Measurements from ENCODE around the gene TCAIM.
A peak's percentile ranks its signal among the peaks of the same experiment; 100 is the strongest.
"Not testable (repeated sequence)": the region's sequence is repeated elsewhere in the genome, so short reads cannot be mapped to it uniquely, and the experiment has no call there.

TCAIM gene

GRCh38 chr3:44326019-44326418 is 12.5 kb upstream of the TCAIM start:
- Histone ChIP-seq H3K27ac (ENCODE audit: low read length) (no peak overlapping the region), H3K4me3 (ENCODE audit: low read length) (no peak overlapping the region), H3K27me3 (ENCODE audit: control insufficient read depth, insufficient read depth, low read length) (no peaks in the 10 kb centered on the region), H3K9me3 (ENCODE audit: control insufficient read depth, low read depth, low read length) (no peaks in the 10 kb centered on the region), H3K9ac (ENCODE audit: low read length) (no peak overlapping the region), H3K36me3 (ENCODE audit: control insufficient read depth, low read depth, low read length) (no peaks in the 10 kb centered on the region), H3K4me1 (ENCODE audit: control insufficient read depth, low read depth, low read length) (no peaks in the 10 kb centered on the region)

DNA sequence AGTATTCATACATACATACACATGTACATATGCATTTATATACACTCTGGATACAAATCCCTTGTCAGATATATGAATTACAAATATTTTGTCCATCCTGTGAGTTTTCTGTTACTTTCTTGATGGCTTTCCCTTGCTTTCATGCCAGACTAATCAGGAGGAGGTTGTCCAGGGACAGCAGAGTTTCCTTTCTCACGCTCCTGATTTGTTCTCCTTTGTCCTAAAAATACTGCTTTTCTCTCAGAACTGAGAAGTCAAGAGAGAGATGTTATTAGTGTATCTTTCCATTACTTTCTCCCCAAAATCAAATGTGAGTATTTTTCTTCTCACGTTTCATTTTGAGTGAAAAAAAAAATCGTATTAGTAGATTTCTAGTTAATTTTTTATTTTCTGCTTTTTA is 12.1 kb upstream of the TCAIM start:
- Histone ChIP-seq H3K27ac (ENCODE audit: low read length) (no peak overlapping the region), H3K9me3 (ENCODE audit: control insufficient read depth, low read depth, low read length) (no peaks in the 10 kb centered on the region), H3K9ac (ENCODE audit: low read length) (no peak overlapping the region), H3K36me3 (ENCODE audit: control insufficient read depth, low read depth, low read length) (no peaks in the 10 kb centered on the region), H3K4me1 (ENCODE audit: control insufficient read depth, low read depth, low read length) (no peaks in the 10 kb centered on the region), H3K4me3 (ENCODE audit: low read length) (no peak overlapping the region), H3K27me3 (ENCODE audit: control insufficient read depth, insufficient read depth, low read length) (no peaks in the 10 kb centered on the region)

GRCh38 chr3:44329946-44330345 is 8.6 kb upstream of the TCAIM start:
- H3K27ac ChIP-seq (ENCODE audit: low read length), result no peak overlapping the region
- no peaks in the 10 kb centered on the region for H3K9me3 ChIP-seq (ENCODE audit: control insufficient read depth, low read depth, low read length)
- no peaks in the 10 kb centered on the region for H3K4me1 ChIP-seq (ENCODE audit: control insufficient read depth, low read depth, low read length)
- H3K4me3 ChIP-seq (ENCODE audit: low read length), result no peak overlapping the region
- no peak overlapping the region for H3K9ac ChIP-seq (ENCODE audit: low read length)
- H3K36me3 ChIP-seq (ENCODE audit: control insufficient read depth, low read depth, low read length), result no peaks in the 10 kb centered on the region
- H3K27me3 ChIP-seq (ENCODE audit: control insufficient read depth, insufficient read depth, low read length), result no peaks in the 10 kb centered on the region

- Histone ChIP-seq H3K4me3 (ENCODE audit: low read length) (no peak overlapping the region), H3K4me1 (ENCODE audit: control insufficient read depth, low read depth, low read length) (no peaks in the 10 kb centered on the region), H3K36me3 (ENCODE audit: control insufficient read depth, low read depth, low read length) (no peaks in the 10 kb centered on the region), H3K27ac (ENCODE audit: low read length) (no peak overlapping the region), H3K27me3 (ENCODE audit: control insufficient read depth, insufficient read depth, low read length) (no peaks in the 10 kb centered on the region), H3K9me3 (ENCODE audit: control insufficient read depth, low read depth, low read length) (no peaks in the 10 kb centered on the region), H3K9ac (ENCODE audit: low read length) (no peak overlapping the region)
Observed at GRCh38 chr3:44330444-44330843, 8.1 kb upstream of the TCAIM start.

DNA sequence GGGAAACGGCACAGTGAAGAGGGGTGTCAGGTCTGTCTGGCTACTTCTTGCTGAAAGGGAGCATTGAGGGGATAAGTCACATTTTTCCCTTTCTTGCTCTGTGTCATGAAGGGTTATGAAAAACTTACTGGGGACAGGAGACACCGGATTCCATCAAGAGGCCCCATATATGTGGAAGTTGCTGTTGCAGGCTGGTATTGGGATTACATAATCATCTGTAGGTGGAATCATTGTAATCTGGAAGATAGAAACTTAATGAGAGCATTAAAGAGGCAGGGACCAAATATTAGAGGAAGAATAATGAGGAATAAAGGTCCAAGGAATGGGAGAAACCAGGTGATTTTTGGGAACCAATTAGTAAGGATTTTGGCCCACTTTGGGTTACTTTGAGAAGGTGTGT is 4.2 kb upstream of the TCAIM start:
- peaks cover 7% of the 10 kb centered on the region for H3K4me1 ChIP-seq (ENCODE audit: control insufficient read depth, low read depth, low read length)
- no peak overlapping the region for H3K4me3 ChIP-seq (ENCODE audit: low read length)
- H3K27ac ChIP-seq (ENCODE audit: low read length), result no peak overlapping the region
- no peak overlapping the region for H3K9ac ChIP-seq (ENCODE audit: low read length)
- no peaks in the 10 kb centered on the region for H3K27me3 ChIP-seq (ENCODE audit: control insufficient read depth, insufficient read depth, low read length)
- no peaks in the 10 kb centered on the region for H3K36me3 ChIP-seq (ENCODE audit: control insufficient read depth, low read depth, low read length)
- no peaks in the 10 kb centered on the region for H3K9me3 ChIP-seq (ENCODE audit: control insufficient read depth, low read depth, low read length)

DNA sequence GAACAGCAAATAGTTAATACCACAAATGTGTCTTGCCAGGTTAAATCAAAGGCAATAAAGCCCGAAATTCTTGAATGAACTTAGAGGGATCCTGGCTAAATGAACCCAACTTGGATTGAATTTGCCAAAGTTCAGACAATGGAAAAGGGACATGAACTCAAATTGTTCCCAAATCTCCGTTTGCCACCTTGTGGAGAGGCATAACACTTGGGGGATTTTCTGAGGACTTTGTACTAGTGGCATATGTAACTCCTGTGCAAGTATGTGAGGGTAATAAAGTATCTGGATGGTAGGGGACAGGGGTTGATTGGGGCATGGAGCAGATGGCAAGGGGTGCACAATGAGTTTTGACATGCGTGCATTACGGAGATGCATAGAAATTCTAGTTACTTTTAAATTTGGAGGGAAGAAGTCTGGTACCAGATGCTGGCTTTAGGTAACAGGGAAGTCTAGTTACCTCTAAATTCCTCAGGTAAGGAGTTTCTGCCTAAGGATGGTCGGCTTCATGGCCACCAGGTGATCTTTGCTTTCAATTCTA is 1.2 kb upstream of the TCAIM start:
- Histone ChIP-seq H3K27ac (ENCODE audit: low read length) (no peak overlapping the region), H3K9ac (ENCODE audit: low read length) (peak overlapping the region; percentile 76), H3K9me3 (ENCODE audit: control insufficient read depth, low read depth, low read length) (no peaks in the 10 kb centered on the region), H3K4me3 (ENCODE audit: low read length) (peak overlapping the region; percentile 89), H3K27me3 (ENCODE audit: control insufficient read depth, insufficient read depth, low read length) (no peaks in the 10 kb centered on the region), H3K36me3 (ENCODE audit: control insufficient read depth, low read depth, low read length) (no peaks in the 10 kb centered on the region), H3K4me1 (ENCODE audit: control insufficient read depth, low read depth, low read length) (peaks cover 16% of the 10 kb centered on the region)

- no peaks in the 10 kb centered on the region for H3K9me3 ChIP-seq (ENCODE audit: control insufficient read depth, low read depth, low read length)
- peaks cover 16% of the 10 kb centered on the region for H3K4me1 ChIP-seq (ENCODE audit: control insufficient read depth, low read depth, low read length)
- no peaks in the 10 kb centered on the region for H3K36me3 ChIP-seq (ENCODE audit: control insufficient read depth, low read depth, low read length)
- no peaks in the 10 kb centered on the region for H3K27me3 ChIP-seq (ENCODE audit: control insufficient read depth, insufficient read depth, low read length)
- H3K9ac ChIP-seq (ENCODE audit: low read length), result peak overlapping the region; percentile 76
- H3K27ac ChIP-seq (ENCODE audit: low read length), result peak overlapping the region; percentile 49
- peak overlapping the region; percentile 89 for H3K4me3 ChIP-seq (ENCODE audit: low read length)
Observed at GRCh38 chr3:44338828-44339127, 212 bp downstream of the TCAIM start.

DNA sequence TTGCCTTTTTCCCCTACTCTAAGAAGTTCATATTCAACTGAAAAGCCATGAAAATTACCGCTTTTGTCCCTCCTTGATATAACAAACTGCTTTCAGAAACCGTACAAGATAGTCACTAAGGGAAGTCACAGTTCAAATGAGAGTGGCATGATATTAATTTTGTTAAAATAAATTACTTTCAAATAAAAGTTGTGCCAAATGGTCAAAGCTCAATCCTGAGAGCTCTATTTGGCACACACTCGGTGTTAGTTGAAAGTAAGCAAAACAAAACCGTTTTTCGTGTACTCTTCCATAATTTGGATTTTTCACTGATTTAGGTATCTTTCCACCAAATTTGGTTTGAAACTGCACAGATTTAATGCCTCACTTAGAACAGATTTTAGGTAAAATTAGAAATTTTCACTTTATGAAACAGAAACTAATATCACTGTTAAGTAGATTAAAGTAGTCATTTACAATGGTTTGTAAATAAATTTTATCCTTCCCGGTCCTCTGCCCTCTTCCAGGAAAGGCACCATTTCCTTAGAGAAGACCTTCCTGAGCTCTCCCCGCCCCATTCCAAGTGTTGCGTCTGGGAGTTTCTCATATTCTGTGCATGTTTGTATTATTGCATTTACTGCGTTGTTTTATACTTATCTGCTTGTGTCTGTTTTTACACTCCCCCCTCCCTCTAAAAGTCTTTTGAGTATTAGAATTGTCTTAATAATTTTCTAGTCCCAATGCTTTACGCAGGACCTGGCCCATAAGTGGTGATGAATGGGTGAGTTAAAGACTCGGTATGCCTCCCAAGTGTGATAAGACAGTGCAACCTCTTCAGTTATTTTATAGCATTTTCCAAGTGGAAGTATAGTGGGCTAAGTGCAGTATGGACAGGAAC is 853 bp downstream of the TCAIM start:
- peak overlapping the region; percentile 89 for H3K4me3 ChIP-seq (ENCODE audit: low read length)
- peak overlapping the region; percentile 49 for H3K27ac ChIP-seq (ENCODE audit: low read length)
- H3K36me3 ChIP-seq (ENCODE audit: control insufficient read depth, low read depth, low read length), result no peaks in the 10 kb centered on the region
- H3K27me3 ChIP-seq (ENCODE audit: control insufficient read depth, insufficient read depth, low read length), result no peaks in the 10 kb centered on the region
- H3K4me1 ChIP-seq (ENCODE audit: control insufficient read depth, low read depth, low read length), result peaks cover 18% of the 10 kb centered on the region
- no peaks in the 10 kb centered on the region for H3K9me3 ChIP-seq (ENCODE audit: control insufficient read depth, low read depth, low read length)
- peak overlapping the region; percentile 76 for H3K9ac ChIP-seq (ENCODE audit: low read length)

DNA sequence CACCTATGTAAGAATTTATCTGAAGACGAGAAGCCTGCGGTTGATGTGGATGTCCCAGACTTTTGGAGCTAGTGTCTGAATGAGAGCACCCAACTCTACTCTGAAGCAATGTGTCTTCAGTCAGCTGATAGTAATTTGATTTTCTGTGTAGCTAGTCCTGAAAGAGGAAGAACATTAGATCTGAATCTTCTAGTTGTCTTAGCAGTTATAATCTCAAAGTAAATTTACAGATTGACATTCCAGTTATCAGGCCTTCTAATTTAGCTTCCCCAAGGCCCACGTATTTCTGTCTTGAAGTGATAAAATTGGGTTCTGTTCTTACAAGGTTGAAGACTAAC is 1.5 kb downstream of the TCAIM start:
- Histone ChIP-seq H3K27ac (ENCODE audit: low read length) (no peak overlapping the region), H3K9me3 (ENCODE audit: control insufficient read depth, low read depth, low read length) (no peaks in the 10 kb centered on the region), H3K36me3 (ENCODE audit: control insufficient read depth, low read depth, low read length) (no peaks in the 10 kb centered on the region), H3K4me1 (ENCODE audit: control insufficient read depth, low read depth, low read length) (peaks cover 20% of the 10 kb centered on the region), H3K4me3 (ENCODE audit: low read length) (no peak overlapping the region), H3K9ac (ENCODE audit: low read length) (no peak overlapping the region), H3K27me3 (ENCODE audit: control insufficient read depth, insufficient read depth, low read length) (no peaks in the 10 kb centered on the region)

DNA sequence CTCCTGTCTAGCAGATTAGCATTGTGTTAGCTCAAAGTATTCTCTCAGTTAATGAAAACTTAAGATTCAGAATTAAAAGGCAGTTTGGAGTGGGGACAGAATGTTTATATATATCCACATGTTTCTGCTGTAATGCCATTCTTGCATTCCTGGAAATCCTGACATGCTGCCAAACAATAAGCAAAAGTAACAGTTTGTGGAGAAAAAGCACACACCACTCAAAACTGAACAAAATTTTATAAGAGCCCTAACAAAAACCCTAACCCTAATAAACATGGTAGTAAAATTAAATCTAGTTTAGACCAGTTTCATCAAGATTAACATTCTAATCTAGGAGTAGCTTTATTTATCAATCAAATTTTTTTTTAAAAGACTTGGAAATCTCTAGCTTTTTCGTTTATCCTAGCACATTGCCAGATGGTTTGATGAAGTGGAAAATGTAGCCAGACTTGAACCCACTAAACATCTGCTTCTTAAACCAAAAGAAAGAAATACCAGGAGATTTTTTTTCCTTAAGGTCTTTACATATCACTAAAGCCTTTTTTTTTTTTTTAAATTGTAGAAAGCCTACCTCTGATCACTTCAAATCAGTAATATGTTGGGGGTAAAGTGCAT is 3.7 kb downstream of the TCAIM start:
- Histone ChIP-seq H3K27ac (ENCODE audit: low read length) (no peak overlapping the region), H3K4me3 (ENCODE audit: low read length) (no peak overlapping the region), H3K4me1 (ENCODE audit: control insufficient read depth, low read depth, low read length) (peaks cover 19% of the 10 kb centered on the region), H3K9ac (ENCODE audit: low read length) (no peak overlapping the region), H3K27me3 (ENCODE audit: control insufficient read depth, insufficient read depth, low read length) (no peaks in the 10 kb centered on the region), H3K36me3 (ENCODE audit: control insufficient read depth, low read depth, low read length) (no peaks in the 10 kb centered on the region), H3K9me3 (ENCODE audit: control insufficient read depth, low read depth, low read length) (no peaks in the 10 kb centered on the region)

DNA sequence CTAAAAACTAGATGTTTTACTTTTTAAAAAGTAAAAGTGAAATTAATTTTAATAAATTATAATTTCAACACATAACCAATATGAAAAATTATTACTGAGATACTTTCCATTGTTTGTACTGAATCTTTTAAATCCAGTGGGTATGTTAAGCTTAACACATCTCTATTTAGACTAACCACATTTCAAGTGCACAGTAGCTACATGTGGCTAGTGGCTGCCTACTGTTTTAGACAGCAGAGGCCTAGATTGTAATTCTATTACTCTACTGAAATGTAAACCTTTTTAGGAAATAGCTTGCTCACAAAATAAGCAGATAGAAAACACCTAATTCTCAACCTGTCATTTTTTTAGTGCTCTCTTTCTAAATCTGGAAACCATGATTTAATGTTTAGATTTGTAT is 4.9 kb downstream of the TCAIM start:
- H3K9ac ChIP-seq (ENCODE audit: low read length), result no peak overlapping the region
- no peak overlapping the region for H3K27ac ChIP-seq (ENCODE audit: low read length)
- H3K36me3 ChIP-seq (ENCODE audit: control insufficient read depth, low read depth, low read length), result no peaks in the 10 kb centered on the region
- no peak overlapping the region for H3K4me3 ChIP-seq (ENCODE audit: low read length)
- H3K27me3 ChIP-seq (ENCODE audit: control insufficient read depth, insufficient read depth, low read length), result no peaks in the 10 kb centered on the region
- no peaks in the 10 kb centered on the region for H3K9me3 ChIP-seq (ENCODE audit: control insufficient read depth, low read depth, low read length)
- peaks cover 14% of the 10 kb centered on the region for H3K4me1 ChIP-seq (ENCODE audit: control insufficient read depth, low read depth, low read length)

DNA sequence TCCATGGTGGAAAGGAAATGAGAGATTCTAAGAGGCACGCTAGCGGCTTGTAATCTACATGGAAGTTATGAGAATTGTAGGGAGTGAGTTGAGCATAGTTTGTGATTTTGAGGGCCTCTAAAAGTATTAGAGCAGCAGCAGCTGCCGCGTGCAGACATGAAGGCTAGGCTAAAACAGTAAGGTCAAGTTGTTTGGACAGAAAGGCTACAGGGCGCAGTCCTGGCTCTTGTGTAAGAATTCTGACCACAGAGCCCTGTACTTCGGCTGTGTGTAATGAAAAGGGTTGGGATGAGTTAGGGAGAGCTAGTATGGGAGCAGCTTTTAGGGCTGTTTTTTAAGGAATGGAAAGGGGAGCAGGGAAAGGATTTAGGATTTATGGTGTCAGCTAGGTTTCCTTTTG is 8.0 kb downstream of the TCAIM start:
- not testable (repeated sequence) for H3K9ac ChIP-seq (ENCODE audit: low read length); H3K27me3 ChIP-seq (ENCODE audit: control insufficient read depth, insufficient read depth, low read length)

More for the DNA sequence above, 8.0 kb downstream of the TCAIM start:
- not testable (repeated sequence) for H3K4me1 ChIP-seq (ENCODE audit: control insufficient read depth, low read depth, low read length); H3K36me3 ChIP-seq (ENCODE audit: control insufficient read depth, low read depth, low read length); H3K4me3 ChIP-seq (ENCODE audit: low read length); H3K27ac ChIP-seq (ENCODE audit: low read length); H3K9me3 ChIP-seq (ENCODE audit: control insufficient read depth, low read depth, low read length)

Data from iPS-18a (cell line).